ENCODE data around the gene DOCK6. TPM values are rescaled to one million over a fixed set of nuclear protein-coding genes. Genes with fewer than 3 reads are reported as not detected.
"Not testable (repeated sequence)": the region's sequence is repeated elsewhere in the genome, so short reads cannot be mapped to it uniquely, and the experiment has no call there.

The DOCK6 gene
- total RNA-seq, 2 donors from 2014 or later, result 45.9 to 86.0 TPM

- Histone ChIP-seq H3K4me3 (no peak overlapping the region), H3K27ac (peak overlapping the region; percentile 11), H3K9ac (ENCODE audit: low read depth in 2 of 2, low read length in 2 of 2) (no peak overlapping the region), H3K36me3 (no peaks in the 10 kb centered on the region), H3K27me3 (no peaks in the 10 kb centered on the region), H3K4me1 (no peaks in the 10 kb centered on the region), H3K9me3 (no peaks in the 10 kb centered on the region)
- TF ChIP-seq CTCF (IDR thresholded peaks at IDR 0.05), result no peak
- intact Hi-C loops (cut with DNase I), result no loop called here
- DNase-seq, result no peak
Measured at GRCh38 chr19:11190501-11190900, 71.8 kb downstream of the DOCK6 start.

GRCh38 chr19:11187441-11187840 is 74.9 kb downstream of the DOCK6 start:
- no peaks in the 10 kb centered on the region for H3K36me3 ChIP-seq
- H3K4me1 ChIP-seq, result no peaks in the 10 kb centered on the region
- H3K4me3 ChIP-seq, result no peak overlapping the region
- H3K27ac ChIP-seq, result no peak overlapping the region
- no peak overlapping the region for H3K9ac ChIP-seq (ENCODE audit: low read depth in 2 of 2, low read length in 2 of 2)
- no peak for DNase-seq
- intact Hi-C loops (cut with DNase I), result no loop called here
- no peak for TF ChIP-seq CTCF (IDR thresholded peaks at IDR 0.05)
- no peaks in the 10 kb centered on the region for H3K9me3 ChIP-seq
- H3K27me3 ChIP-seq, result no peaks in the 10 kb centered on the region

- intact Hi-C loops (cut with DNase I), result no loop called here
- peaks cover 7% of the 10 kb centered on the region for H3K4me1 ChIP-seq
- H3K4me3 ChIP-seq, result no peak overlapping the region
- H3K9ac ChIP-seq (ENCODE audit: low read depth in 2 of 2, low read length in 2 of 2), result no peak overlapping the region
- DNase-seq, result no peak
- no peaks in the 10 kb centered on the region for H3K36me3 ChIP-seq
- no peaks in the 10 kb centered on the region for H3K9me3 ChIP-seq
- no peak overlapping the region for H3K27ac ChIP-seq
- no peak for TF ChIP-seq CTCF (IDR thresholded peaks at IDR 0.05)
- no peaks in the 10 kb centered on the region for H3K27me3 ChIP-seq
Measured at GRCh38 chr19:11182994-11183393, 79.3 kb downstream of the DOCK6 start.

- H3K4me3 ChIP-seq, result no peak overlapping the region
- no peak overlapping the region for H3K27ac ChIP-seq
- no peak overlapping the region for H3K9ac ChIP-seq (ENCODE audit: low read depth in 2 of 2, low read length in 2 of 2)
- TF ChIP-seq CTCF (IDR thresholded peaks at IDR 0.05), result no peak
- no peaks in the 10 kb centered on the region for H3K36me3 ChIP-seq
- DNase-seq, result no peak
- intact Hi-C loops (cut with DNase I), result no loop called here
- H3K27me3 ChIP-seq, result no peaks in the 10 kb centered on the region
- no peaks in the 10 kb centered on the region for H3K9me3 ChIP-seq
- peaks cover 7% of the 10 kb centered on the region for H3K4me1 ChIP-seq
Measured at GRCh38 chr19:11181488-11181887, 80.8 kb downstream of the DOCK6 start.

GRCh38 chr19:11180975-11181374 is 81.3 kb downstream of the DOCK6 start:
- H3K27me3 ChIP-seq; H3K4me3 ChIP-seq; intact Hi-C loops (cut with DNase I); H3K36me3 ChIP-seq; H3K9me3 ChIP-seq; H3K9ac ChIP-seq (ENCODE audit: low read depth in 2 of 2, low read length in 2 of 2); H3K4me1 ChIP-seq; H3K27ac ChIP-seq; DNase-seq: not testable (repeated sequence)

- Histone ChIP-seq H3K4me1 (peaks cover 7% of the 10 kb centered on the region), H3K9ac (ENCODE audit: low read depth in 2 of 2, low read length in 2 of 2) (peak overlapping the region in 1 of 2 donors; percentile 34), H3K9me3 (no peaks in the 10 kb centered on the region), H3K27me3 (no peaks in the 10 kb centered on the region), H3K36me3 (no peaks in the 10 kb centered on the region), H3K27ac (peak overlapping the region; percentile 47), H3K4me3 (no peak overlapping the region)
- no peak for TF ChIP-seq CTCF (IDR thresholded peaks at IDR 0.05)
- no peak for DNase-seq
- intact Hi-C loops (cut with DNase I), result no loop called here
Measured at GRCh38 chr19:11180346-11180745, 82.0 kb downstream of the DOCK6 start.
